OCI-M1 (cell line): ENCODE data around the gene KIF26A.

Source experiments
- DNase-seq: peaks from one replicate; lab custom pipeline; 2025; lab: John Stamatoyannopoulos, UW

KIF26A gene

DNA sequence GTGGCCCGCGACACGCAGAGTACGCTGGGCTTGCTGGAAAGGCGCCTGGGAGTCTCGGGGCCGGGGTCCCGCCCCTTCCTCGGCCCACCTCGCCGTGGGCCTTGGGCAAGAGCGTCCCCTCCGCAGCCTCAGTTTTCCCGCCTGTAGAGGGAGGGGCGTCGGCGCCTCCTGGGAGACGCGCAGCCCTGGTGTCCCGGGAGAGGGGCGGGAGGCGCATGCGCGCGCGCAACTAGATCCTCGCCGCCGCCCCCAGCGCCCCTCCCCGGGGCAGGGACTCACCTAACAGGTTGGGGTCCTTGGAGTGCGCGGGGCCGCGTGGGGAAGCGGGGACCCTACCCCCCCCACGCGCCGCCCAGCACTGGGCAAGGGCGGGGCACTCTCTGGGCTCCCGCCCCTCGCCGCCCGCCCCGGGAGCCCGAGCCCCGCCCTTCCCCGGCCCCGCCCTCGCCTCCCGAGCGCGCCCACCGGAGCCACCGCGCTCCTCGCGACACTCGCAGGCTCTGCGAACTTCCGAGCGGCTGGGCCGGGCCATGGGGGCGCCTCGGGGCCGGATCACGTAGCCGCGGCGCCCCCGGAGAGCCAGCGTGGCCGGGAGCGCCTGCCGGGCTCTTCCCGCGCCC lies at the start of gene KIF26A:
Gene KIF26A (plus strand): TSS at position 490 of the 620 bp plus-strand sequence. CDS start 136 bp downstream, outside the sequence.
- DNase-seq = no peak

DNA sequence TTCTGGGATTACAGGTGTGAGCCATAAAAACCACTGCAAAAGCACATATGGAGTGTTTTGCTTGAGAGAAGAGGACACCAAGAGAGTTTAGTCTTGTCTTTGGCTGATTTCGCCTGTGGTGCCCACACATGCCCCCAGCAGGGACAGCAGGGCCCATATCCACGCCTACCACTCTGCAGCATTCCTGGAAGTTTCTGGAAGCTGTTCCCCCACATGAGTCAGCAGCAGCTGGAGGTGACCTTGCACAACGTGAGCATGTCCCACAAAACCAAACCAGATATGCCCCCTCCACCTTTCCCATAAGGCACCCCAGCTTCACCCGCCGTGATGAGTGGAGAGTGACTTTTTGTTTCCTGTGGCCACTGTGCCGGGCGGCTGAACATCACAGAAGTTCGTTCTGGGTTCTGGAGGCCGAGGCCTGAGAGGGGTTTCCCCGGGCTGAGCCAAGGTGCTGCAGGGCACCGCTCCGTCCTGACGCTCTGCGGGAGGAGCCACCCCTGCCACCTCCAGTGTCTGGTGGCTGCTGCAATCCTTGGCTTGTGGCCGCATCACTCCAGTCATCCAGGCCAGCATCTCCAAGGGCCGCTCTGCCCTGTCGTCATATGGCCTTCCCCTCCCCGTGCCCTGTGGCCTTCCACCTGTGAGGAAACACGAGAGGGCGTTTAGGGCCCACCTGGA lies 48.2 kb upstream of the KIF26A start:
- no peak for DNase-seq

DNA sequence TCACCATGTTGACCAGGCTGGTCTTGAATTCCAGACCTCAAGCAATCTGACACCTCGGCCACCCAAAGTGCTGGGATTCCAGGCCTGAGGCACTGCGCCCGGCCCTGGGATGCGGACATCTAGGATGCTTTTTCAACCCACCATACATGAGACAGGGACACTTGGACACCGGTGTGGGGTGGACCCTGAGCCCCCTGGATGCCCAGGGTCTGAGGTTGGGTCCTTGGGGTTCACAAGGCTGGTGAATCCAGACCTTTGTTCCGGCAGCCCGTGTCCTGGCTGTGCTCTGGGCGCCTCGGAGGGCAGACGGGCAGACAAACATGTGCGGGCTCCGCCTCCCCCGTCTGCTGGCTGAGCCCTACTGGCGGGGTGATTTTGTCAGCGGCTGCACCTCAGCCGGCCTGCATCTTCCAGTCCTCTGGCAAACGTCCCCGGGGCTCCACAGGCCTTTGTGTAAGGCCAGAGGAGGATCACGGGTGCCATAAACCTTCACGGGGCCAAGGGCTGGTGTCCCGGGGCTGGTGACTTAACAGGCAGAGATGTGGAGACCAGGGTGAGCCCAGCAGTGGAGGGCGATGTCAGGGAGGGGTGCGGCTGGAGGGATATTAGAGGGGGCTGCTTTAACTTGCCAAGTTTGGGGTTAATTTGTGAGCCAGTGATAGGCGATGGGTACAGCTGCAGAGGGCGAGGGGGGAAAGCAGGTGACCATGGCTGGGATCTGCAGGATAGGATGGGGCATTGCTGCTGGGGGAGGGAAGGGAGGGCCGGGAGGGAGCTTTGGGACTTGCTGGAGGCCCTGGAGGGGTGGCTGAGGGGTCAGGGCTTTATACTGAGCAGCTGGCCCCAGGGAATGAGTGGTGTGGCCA lies 47.1 kb upstream of the KIF26A start:
- no peak for DNase-seq

DNA sequence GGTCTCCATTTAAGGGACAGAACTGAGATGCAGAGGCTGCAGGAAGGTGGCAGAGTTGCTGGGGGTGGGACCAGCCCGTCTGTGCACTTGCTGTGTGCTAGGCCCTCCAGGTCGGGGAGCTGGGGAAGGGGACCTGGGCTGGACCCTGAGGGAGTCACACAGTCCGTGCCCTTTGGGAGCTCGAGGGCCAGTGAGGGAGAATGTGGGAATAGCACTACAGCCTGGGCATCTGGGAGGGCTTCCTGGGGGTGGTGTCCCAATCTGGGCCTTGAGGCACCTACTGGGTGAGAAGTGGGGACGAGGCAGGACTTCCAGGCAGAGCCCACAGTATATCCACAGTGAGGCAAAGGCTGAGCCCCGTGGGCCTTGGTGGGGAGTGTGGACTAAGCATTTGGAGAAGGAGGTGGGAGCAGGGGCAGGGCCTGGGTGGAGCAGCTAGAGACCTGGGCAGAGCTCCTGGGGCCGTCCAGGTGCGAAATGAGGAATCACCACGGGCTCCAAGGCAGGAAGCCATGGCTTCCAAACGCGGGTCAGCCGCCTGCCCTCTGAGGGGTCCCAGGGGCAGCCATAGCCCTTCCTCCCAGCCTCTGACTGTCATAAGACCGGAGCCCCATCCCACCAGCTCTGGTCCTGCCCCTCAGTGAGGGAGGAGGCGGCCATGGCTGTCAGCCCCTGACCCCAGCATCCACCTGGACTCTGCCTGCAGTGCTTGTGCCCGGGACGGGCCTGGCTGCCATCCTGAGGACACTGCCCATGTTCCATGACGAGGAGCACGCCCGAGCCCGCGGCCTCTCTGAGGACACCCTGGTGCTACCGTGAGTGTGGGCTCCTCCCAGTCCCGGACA lies 46.2 kb upstream of the KIF26A start:
- no peak for DNase-seq

DNA sequence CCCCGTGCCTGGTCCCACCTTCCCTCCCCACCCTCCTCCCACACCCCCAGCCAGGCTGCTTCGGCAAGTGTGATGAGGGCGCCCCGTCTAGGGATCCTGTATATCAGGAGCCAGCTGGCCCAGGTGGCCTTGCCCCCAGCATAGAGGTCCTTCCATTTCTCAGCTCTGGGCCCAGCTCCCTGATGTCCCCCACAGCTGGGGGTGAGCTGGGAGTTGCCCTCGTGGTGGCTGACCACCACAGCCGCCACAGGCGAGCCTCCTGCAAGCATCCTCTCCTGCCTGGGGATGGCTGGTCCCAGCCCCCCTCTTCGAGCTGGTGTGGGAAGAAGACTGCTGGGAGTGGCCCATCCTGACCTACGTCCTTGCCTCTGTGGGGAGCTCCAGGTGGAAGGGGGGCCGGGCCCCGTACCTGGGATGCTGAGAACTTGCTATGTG lies 45.4 kb upstream of the KIF26A start:
- no peak for DNase-seq

DNA sequence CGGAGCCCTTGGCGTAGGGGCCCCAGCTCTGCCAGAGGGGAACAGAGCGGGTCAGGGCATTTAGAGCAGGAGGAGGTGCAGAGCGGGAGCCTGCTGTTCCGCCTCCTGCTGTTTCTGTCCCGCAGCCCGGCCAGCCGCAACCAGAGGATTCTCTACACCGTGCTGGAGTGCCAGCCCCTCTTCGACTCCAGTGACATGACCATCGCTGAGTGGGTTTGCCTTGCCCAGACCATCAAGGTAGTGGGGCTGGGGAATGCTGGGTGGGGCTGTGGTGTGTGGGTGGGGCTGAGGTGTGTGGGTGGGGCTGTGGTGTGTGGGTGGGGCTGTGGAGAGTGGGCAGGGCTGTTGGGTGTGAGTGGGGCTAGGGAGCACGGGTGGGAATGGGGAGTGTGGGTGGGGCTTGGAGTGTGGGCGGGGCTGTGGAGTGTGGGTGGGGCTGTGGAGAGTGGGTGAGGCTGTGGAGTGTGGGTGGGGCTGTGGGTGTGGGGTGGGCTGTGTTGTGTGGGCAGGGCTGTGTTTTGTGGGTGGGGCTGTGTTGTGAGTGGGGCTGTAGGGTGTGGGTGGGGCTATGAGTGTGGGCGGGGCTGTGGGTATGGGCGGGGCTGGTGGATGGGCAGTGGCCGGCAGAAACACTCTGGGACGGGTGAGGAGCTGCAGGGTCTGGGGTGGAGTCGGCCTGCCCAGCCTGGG lies 44.9 kb upstream of the KIF26A start:
- DNase-seq = no peak

DNA sequence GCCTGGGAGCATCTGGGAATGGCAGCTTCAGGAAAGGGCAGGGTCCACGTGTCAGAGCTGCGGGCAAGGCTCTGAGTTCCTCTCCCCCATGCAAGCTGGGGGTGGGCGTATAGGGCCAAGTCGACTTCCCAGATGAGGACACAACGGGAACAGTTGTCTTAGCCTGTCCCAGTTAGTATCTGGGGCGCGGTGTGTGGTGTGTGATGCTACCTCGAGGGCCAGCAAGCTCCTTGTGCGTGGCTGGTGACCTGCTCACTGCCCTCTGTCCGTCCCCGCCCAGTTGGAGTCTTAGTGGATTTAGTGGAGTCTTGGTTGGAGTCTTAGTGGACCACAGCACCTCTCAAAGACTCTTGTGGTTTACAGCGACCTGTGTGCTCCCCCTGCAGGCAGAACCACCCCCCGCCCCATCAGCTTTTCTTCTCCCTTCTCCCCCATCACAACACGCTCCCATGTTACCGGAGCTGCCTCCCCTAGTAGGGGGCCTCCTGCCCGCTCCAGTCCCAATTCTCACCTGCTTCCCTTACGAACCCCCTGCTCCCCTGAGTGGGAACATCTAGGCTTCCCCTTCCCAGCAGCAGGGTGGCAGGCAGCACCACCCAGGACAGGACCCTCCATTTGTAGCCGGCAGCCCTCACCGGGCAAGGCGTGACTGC lies 44.2 kb upstream of the KIF26A start:
- no peak for DNase-seq

DNA sequence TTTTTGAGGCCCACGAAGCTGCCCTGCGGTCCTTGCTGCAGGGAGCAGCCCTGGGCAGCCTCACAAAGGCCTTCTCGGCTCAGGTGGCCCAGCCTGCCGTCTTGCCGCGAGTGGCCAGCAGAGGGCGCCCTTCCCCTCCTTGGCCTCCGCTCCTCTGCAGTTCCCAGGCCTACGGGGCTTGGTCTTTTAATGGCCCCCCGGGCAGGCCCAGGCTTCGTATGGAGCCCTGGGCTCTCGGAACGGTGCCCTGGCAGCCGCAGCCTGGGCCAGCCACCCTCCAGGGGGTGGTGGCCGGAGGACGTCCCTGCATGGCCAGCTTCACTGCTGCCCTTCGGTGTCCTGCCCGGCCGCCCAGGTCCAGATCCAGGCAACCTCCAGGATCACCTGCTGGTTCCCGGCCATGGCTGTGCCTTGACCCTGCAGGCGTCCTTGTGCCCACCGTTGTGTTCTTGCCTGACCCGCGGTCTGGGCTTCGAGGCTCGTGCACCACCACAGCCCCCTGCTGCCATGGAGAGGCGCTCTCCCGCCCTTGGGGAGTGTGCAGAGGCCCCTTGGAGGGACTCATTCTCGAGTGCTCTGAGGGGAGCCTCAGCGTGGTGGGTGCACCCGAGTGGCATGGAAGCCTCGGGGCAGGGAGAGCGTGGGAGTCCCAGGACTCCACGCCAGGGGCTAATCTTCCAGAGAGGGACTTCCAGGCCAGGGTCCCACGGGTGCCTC lies 43.5 kb upstream of the KIF26A start:
- peak; percentile 67 for DNase-seq

DNA sequence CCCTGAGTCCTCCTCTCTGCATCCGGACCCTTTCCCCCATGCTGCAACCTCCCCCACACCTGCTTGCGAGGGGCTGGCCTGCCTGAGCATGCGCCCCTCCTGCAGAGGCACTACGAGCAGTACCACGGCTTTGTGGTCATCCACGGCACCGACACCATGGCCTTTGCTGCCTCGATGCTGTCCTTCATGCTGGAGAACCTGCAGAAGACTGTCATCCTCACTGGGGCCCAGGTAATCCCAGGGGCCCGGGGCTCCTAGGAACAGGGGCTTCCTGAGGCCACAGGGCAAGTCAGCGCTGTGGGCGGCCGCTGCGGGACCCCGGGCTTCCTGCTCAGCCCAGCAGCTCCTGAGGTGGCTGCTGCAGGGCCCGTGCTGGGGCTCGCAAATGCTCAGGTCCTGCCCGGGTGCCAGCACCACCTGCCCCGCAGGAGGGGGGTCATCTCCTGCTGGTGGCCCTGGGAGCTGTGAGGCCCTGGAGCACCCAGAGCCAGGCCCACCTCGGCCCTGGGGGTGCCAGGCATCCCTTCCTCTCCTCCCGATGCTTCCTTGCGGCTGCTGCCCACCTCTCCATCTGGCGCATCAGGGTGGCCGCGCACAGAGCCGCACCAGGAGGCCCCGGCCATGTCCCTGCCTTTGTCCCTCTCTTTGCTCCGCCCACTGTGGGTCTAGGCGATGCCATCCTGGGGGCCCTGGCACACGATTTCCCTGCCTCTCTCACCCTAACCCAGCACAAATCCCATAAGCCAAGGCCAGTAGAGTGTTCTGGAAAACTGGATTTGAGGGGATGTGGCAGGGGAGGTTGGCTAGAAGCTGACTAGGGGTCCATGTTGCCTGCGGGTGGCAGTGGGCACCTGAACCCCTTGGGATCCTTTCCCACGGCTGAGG lies 42.7 kb upstream of the KIF26A start:
- DNase-seq = no peak

DNA sequence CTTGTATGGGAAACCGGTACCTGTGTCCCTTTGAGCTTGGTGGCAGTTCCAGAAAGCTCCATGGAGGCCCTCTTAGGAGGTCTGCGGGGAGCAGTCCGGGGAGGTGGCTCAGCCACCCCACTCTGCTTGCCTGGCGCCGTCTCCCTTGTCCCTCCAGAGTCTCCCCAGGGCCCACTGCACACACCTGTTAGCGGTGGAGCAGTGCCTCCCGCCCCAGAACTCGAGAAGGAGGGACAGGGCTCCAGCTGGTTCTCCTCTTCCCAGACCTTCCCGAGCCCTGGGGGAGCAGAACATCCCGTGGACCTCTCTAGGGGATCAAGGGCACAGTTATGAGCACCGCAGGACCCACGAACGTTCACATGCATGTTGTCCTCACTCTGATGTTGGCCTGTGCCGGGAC lies 42.1 kb upstream of the KIF26A start:
- no peak for DNase-seq

DNA sequence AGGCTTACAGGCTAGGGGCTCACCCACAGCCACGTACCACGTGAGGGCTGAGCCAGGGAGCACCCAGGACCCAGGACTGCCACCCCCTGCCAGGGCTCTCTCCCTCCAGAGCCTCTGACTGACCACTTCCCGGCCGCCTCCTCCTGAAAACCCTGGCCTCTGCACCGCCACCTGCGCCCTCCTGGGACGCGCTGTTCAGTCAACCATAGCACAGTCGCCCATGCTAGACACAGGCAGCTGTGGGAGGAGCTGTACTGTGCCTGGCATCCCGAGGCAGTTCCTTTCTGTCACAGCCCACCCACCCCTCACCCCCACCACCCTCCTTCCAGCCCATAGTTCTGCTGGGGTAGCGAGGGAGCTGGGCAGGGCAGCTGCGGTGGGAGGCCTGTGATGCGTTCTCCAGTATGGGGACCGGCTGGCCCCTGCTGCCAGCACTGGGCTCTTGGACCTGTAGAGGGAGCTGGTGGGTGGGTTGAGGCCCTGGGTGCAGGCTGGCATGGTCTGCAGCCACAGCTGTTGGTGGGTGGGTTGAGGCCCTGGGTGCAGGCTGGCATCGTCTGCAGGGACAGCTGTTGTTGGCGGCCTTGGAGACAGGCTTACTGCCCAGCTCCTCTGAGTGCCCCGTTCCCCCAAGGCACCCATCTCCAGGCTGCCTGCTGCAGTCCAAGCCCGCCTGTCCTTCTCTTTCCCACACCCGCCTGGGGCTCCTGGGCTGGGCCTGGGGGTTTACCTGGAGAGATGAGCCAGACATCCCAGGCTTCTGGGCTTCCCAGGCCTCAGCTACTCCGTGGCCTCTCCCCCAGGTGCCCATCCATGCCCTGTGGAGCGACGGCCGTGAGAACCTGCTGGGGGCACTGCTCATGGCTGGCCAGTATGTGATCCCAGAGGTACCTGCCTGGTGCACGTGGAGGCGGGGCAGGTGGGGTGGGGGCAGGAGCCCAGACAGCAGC lies 41.4 kb upstream of the KIF26A start:
- no peak for DNase-seq

DNA sequence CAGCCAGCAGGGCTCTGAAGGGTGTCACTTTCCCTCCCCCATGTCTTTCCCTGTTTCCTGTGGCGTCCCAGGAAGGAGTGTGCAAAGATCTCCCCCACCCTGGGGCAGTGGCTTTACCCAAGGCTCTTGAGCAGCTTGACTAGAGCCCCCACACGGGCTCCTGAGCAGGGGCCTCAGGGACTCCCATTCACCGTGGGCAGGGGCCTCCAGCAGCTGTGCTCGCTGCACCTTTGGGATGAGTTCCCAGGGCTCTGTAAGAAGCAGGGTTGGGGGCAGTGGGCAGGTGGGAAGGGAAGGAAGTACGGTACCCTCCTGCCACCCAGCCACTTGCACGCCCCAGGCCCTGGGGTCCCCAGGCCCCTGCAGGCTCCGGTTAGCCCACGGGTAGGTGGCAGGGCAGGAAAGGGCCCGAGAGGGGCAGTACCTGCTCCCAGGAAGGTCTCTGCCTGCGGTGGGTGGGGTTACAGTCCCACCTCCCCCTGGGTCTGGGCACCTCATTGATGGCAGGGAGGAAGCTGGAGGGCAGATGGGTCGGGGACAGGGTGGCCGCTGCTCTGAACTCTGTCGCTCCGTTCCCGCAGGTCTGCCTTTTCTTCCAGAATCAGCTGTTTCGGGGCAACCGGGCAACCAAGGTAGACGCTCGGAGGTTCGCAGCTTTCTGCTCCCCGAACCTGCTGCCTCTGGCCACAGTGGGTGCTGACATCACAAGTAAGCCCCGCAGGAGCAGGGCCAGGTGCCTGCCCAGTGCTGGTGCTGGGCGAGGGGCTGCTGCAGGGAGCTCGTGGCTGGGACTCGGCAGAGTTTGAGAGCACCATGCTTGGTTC lies 39.9 kb upstream of the KIF26A start:
- DNase-seq = no peak

DNA sequence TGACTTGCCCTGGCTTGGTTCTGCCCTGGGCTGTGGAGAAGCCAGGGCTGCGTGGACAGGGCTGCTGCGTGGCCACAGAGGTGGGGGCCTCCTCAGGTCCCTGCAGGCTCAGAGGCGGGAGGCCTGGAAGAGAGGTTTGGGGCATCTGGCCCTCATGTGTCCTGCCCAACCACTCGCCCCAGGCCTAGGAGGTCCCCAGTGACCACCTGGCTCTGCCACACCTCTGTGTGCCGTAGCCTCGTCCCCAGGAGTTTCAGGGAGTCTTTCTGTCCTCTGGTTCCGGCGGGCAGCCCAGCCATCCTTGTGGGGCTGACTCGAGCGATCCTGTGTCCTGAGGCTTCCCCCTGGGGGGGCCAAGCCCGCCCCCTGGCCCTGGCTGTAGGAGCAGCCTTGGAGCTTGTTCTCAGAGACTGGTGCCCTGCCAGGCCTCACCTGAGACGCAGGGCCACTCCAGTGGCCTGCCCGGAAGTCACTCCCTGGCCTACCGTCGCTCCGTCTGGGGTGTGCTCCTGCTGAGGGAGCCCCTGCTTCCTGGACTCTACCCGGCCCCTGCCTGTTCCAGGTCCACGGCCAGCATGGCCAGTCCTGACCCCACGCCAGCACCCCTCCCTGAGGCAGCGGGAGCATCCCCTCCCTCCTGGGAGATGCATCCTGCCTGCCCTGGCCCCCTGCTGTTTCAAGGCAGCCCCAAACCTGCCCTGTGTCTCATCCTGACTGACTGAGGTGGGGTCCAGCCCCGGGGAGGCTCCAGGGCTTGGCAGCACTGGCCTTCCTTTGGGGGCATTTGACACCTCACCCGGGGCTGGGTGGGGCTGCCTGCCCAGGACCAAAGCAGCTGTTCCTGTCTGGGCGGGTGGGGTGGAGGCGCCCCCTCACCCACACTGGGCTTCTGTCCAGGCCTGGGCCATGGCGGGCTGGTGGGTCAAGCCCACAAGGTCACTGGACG lies 39.0 kb upstream of the KIF26A start:
- DNase-seq = no peak

DNA sequence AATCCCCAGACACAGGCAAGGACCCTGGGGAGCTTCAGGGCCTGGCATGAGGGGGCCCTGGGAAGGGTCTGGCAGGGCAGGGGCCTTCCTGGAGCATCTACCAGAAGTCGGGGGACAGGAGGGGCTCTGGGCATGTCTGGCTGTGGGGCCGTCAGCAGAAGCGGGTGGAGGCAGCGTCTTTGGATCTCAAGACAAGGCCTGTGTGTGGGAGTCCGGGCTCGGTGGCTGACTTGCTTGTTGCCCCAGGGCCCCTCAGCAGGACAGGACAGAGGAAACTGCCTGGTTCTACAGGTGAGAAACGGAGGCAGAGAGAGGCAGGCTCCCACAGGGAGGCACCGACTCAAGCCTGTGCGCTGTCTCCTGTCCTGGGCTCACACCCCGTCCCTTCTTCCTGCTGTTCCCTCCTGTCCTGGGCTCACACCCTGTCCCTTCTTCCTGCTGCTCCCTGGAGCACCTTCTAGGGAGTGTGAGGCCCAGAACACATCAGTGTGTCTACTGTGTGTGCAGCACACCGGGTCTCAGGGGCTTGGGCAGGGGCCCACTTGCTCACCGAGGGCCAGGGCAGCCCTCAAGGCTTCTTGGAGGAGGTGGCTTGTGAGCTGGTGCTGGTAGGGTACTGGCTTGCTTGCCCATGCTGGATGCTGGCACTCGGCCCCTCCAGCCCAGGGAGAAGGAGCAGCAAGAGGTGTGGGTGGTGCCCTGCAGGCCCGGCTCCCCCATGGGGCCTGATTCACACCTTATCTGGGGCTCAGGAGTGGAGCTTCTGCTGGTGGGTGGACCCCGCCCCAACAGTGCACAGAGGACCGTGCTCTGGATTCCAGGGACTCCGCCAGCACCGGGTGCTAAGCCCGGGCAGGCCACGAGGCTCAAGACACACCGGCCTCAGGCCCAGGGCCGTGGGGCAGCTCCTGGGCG lies 38.0 kb upstream of the KIF26A start:
- DNase-seq = no peak

DNA sequence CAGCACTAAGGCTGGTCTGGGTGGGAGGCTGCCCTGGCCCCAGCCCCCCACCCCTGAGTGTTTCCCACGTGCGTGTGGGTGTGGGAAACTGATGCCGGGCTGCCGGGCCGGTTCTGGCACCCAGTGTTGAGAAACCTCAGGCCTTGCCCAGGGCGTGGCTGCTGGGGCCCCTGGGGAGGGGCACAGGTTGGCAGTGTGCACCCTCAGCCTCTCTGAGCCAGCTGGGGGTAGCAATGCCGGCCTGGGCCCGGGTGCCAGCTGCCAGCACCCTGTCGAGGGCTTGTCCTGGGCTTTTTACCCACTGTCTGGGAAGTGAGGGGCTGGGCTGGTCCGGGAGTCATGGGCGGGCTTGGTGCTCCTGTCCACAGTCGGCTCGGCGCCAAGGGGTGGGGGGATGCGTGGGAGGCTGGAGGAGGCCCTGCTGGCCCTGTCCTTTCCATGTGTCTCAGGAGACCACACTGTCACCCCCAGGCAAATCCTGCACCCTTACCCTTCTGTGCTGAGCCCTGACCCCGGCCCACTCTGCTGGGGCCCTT lies 37.2 kb upstream of the KIF26A start:
- no peak for DNase-seq
